DOHH2 (cell line): Measurements from ENCODE around the gene RALGDS.

Experiments used
- H3F3A ChIP-seq: fragments of 200-600 bp; sonication (generic), shearing (Covaris generic); 2 replicates; pipeline ENCODE4 v1.6.0; 2016; ENCODE audit warnings: antibody characterized with exemption, mild to moderate bottlenecking; ENCODE audit not compliant: control insufficient read depth, insufficient read depth
- H3K27ac ChIP-seq: fragments of 200-600 bp; sonication (generic); 2 replicates; pipeline ENCODE4 v1.5.1; 2014; ENCODE audit warnings: low read depth, mild to moderate bottlenecking, low read length, moderate library complexity
- H3K27me3 ChIP-seq: fragments of 200-600 bp; sonication (generic); 2 replicates; pipeline ENCODE4 v1.6.1; 2014; ENCODE audit warnings: mild to moderate bottlenecking, low read length, mixed read lengths; ENCODE audit not compliant: control insufficient read depth
- H3K36me3 ChIP-seq: fragments of 200-600 bp; sonication (generic); 2 replicates; pipeline ENCODE4 v1.6.1; 2014; ENCODE audit warnings: mild to moderate bottlenecking, low read length, moderate library complexity, mixed read lengths; ENCODE audit not compliant: control insufficient read depth
- H3K4me1 ChIP-seq: fragments of 200-600 bp; sonication (generic); 2 replicates; pipeline ENCODE4 v1.6.1; 2014; ENCODE audit warnings: mild to moderate bottlenecking, low read length, mixed read lengths; ENCODE audit not compliant: control insufficient read depth
- H3K4me2 ChIP-seq: fragments of 200-600 bp; sonication (generic); 2 replicates; pipeline ENCODE4 v1.6.0; 2014; ENCODE audit warnings: mild to moderate bottlenecking, low read length, moderate library complexity
- H3K4me3 ChIP-seq: fragments of 200-600 bp; sonication (generic); 2 replicates; pipeline ENCODE4 v1.5.1; 2014; ENCODE audit warnings: mild to moderate bottlenecking, low read length, mixed read lengths
- H3K79me2 ChIP-seq: fragments of 200-600 bp; sonication (generic); 2 replicates; pipeline ENCODE4 v1.6.1; 2014; ENCODE audit warnings: mild to moderate bottlenecking, low read length, mixed read lengths; ENCODE audit not compliant: control insufficient read depth
- H3K9me2 ChIP-seq: fragments of 200-600 bp; sonication (generic); replicated peaks from 2 replicates; pipeline ENCODE4 v1.6.1; 2014; ENCODE audit warnings: mild to moderate bottlenecking, low read length, mixed read lengths; ENCODE audit not compliant: control insufficient read depth
- H3K9me3 ChIP-seq: fragments of 200-600 bp; sonication (generic); 2 replicates; pipeline ENCODE4 v1.6.1; 2014; ENCODE audit warnings: antibody characterized with exemption, low read length, mixed read lengths; ENCODE audit not compliant: control insufficient read depth, insufficient read depth
- H4K20me1 ChIP-seq: fragments of 200-600 bp; sonication (generic); 2 replicates; pipeline ENCODE4 v1.6.0; 2014; ENCODE audit warnings: low read depth, mild to moderate bottlenecking, antibody characterized with exemption, low read length, moderate library complexity; ENCODE audit not compliant: control insufficient read depth, insufficient read depth
- EZH2phosphoT487 ChIP-seq: fragments of 200-600 bp; sonication (generic); IDR thresholded peaks from 2 replicates; pipeline ENCODE4 v1.6.1; 2017; ENCODE audit warnings: borderline replicate concordance, mild to moderate bottlenecking, antibody characterized with exemption, low read length, moderate library complexity, mixed read lengths
- TF ChIP-seq, protein P1 (sequence below): fragments of 200-600 bp; sonication (generic); IDR thresholded peaks from one replicate; pipeline ENCODE4 v1.5.1; 2014; ENCODE audit warnings: antibody characterized with exemption, mild to moderate bottlenecking, low read depth, low read length; ENCODE audit not compliant: poor library complexity, severe bottlenecking

RALGDS gene

DNA sequence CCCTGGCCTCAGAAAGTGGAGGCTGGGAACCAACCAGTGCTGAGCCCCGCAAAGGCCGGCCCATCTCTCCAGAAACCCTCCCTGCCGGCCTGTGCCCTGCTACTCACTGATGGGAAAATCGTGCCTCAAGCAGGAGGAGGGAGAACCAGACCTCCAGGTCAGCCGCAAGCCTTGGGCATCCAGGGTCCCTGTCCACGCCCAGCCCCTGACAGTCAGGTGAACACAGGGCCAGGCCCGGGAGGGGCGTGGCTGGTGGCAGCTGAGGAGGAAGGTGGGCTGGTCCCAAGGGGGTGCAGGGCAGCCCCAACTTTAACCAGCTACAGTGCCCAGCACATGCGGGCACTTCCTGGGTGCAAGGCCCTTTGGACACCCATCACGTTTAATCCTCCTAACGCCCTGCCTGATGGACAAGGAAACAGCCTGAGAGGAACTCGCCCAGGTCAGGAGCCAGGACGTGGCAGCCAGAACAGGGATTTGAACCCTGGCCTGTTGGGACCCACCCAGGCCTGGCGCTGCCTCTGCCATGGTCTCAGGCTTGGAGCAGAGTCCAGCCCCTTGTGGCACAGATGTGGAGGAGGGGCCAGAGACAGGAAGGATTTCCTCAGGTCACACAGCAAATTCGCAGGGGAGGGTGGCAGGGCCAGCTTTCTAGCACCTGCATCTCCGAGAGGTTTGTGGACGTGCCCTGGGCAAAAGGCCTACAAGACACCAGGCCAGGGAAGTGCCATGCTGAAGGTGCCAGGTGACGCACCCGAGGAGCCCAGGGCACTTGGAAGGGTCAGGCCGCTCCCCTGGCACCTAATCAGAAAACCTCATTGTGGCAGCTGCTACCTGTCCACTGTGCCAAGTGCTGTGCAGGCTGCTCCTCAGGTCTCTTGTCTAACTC, 4.5 kb downstream of the RALGDS start:
- H4K20me1 ChIP-seq: peaks cover 26% of the 10 kb centered on the region
- peaks cover 28% of the 10 kb centered on the region for H3K4me1 ChIP-seq
- no peaks in the 10 kb centered on the region for H3K9me3 ChIP-seq
- H3K4me2 ChIP-seq: no peak overlapping the region
- no peak overlapping the region for H3K4me3 ChIP-seq
- no peak for TF ChIP-seq EZH2phosphoT487
- TF ChIP-seq, protein P1, sequence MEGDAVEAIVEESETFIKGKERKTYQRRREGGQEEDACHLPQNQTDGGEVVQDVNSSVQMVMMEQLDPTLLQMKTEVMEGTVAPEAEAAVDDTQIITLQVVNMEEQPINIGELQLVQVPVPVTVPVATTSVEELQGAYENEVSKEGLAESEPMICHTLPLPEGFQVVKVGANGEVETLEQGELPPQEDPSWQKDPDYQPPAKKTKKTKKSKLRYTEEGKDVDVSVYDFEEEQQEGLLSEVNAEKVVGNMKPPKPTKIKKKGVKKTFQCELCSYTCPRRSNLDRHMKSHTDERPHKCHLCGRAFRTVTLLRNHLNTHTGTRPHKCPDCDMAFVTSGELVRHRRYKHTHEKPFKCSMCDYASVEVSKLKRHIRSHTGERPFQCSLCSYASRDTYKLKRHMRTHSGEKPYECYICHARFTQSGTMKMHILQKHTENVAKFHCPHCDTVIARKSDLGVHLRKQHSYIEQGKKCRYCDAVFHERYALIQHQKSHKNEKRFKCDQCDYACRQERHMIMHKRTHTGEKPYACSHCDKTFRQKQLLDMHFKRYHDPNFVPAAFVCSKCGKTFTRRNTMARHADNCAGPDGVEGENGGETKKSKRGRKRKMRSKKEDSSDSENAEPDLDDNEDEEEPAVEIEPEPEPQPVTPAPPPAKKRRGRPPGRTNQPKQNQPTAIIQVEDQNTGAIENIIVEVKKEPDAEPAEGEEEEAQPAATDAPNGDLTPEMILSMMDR: no peak
- H3K36me3 ChIP-seq: no peaks in the 10 kb centered on the region; the same call in 1 of the 2 replicates
- no peaks in the 10 kb centered on the region for H3K27me3 ChIP-seq
- peaks cover under 1% of the 10 kb centered on the region; the same call in 1 of the 2 replicates for H3F3A ChIP-seq
- H3K9me2 ChIP-seq: no peaks in the 10 kb centered on the region
- H3K79me2 ChIP-seq: peaks cover 44% of the 10 kb centered on the region
- H3K27ac ChIP-seq: no peak overlapping the region

GRCh38 chr9:133115604-133116345, 5.3 kb downstream of the RALGDS start:
- Histone ChIP-seq H3K4me1 (peaks cover 24% of the 10 kb centered on the region), H3K4me2 (no peak overlapping the region), H3K4me3 (no peak overlapping the region), H4K20me1 (peaks cover 25% of the 10 kb centered on the region), H3K79me2 (peaks cover 44% of the 10 kb centered on the region), H3K9me2 (no peaks in the 10 kb centered on the region), H3K27me3 (no peaks in the 10 kb centered on the region), H3K36me3 (no peaks in the 10 kb centered on the region; the same call in 1 of the 2 replicates), H3K9me3 (no peaks in the 10 kb centered on the region), H3K27ac (no peak overlapping the region), H3F3A (no peaks in the 10 kb centered on the region; the same call in 1 of the 2 replicates)
- TF ChIP-seq, protein P1: no peak
- no peak for TF ChIP-seq EZH2phosphoT487

GRCh38 chr9:133114886-133115603, 6.0 kb downstream of the RALGDS start:
- peaks cover 19% of the 10 kb centered on the region for H3K4me1 ChIP-seq

More at GRCh38 chr9:133114886-133115603, 6.0 kb downstream of the RALGDS start:
- H3K9me2 ChIP-seq: no peaks in the 10 kb centered on the region
- no peaks in the 10 kb centered on the region for H3K9me3 ChIP-seq
- H3F3A ChIP-seq: no peaks in the 10 kb centered on the region; the same call in 1 of the 2 replicates
- H3K27ac ChIP-seq: no peak overlapping the region
- H4K20me1 ChIP-seq: peaks cover 20% of the 10 kb centered on the region; the same call in 1 of the 2 replicates
- peaks cover 3% of the 10 kb centered on the region; the same call in 1 of the 2 replicates for H3K36me3 ChIP-seq
- TF ChIP-seq, protein P1: no peak
- no peak for TF ChIP-seq EZH2phosphoT487
- peaks cover 40% of the 10 kb centered on the region for H3K79me2 ChIP-seq
- H3K4me3 ChIP-seq: no peak overlapping the region
- H3K27me3 ChIP-seq: no peaks in the 10 kb centered on the region
- H3K4me2 ChIP-seq: no peak overlapping the region
